K562 (cell line): ENCODE measurements around the gene NRXN2. TPM values are rescaled to one million over a fixed set of nuclear protein-coding genes. Genes with fewer than 3 reads are reported as not detected.

ENCODE experiments used
- ARNT ChIP-seq, 2 experiments: fragments of 450-650 bp; IDR thresholded peaks; 2 replicates each; pipeline ENCODE4 v1.6.1; 2016; ENCODE audit warnings: mild to moderate bottlenecking in 1 of 2
- CBX3 ChIP-seq, 2 experiments: IDR thresholded peaks; 1 replicate in 1 of 2; 2 replicates in 1 of 2; pipeline ENCODE4 v1.6.1; 2012; ENCODE audit warnings: inconsistent platforms in 2 of 2, low read length in 2 of 2, borderline replicate concordance in 1 of 2, control low read depth in 1 of 2
- CEBPB ChIP-seq: fragments of 450-650 bp; IDR thresholded peaks from 2 replicates; pipeline ENCODE4 v1.6.1; 2016; ENCODE audit warnings: missing genetic modification characterization, missing compliant biosample characterization
- ELF1 ChIP-seq: fragments of 200-800 bp; sonication (Bioruptor generic); IDR thresholded peaks from 2 replicates; pipeline ENCODE4 v1.6.1; 2016; ENCODE audit warnings: missing genetic modification characterization, missing compliant biosample characterization
- MECOM ChIP-seq: fragments of 250-450 bp; sonication (Bioruptor Pico); IDR thresholded peaks from 2 replicates; pipeline ENCODE4 v1.8.0; 2022; ENCODE audit warnings: inconsistent platforms
- MED1 ChIP-seq: sonication (generic); formaldehyde crosslinking; IDR thresholded peaks from 2 replicates; pipeline ENCODE4 v1.8.1; 2023; ENCODE audit warnings: missing genetic modification reagents, borderline replicate concordance
- MTA2 ChIP-seq: fragments of 450-650 bp; IDR thresholded peaks from 2 replicates; pipeline ENCODE4 v1.6.1; 2016; ENCODE audit warnings: low read depth
- MXI1 ChIP-seq: IDR thresholded peaks from 2 replicates; pipeline ENCODE4 v1.6.1; 2011; ENCODE audit warnings: low read depth, mild to moderate bottlenecking, improper control_type of control experiment, low read length
- RAD21 ChIP-seq, 2 experiments: fragments of 250-450 bp in 1 of 2; fragments of 450-650 bp in 1 of 2; sonication (Bioruptor Pico) in 1 of 2; formaldehyde crosslinking in 1 of 2; IDR thresholded peaks in 1 of 2; conservative IDR thresholded peaks in 1 of 2; 2 replicates each; pipeline versions ENCODE4 v1.4.0 to v1.8.0; 2020 to 2022; ENCODE audit warnings: mild to moderate bottlenecking in 2 of 2, moderate library complexity in 1 of 2
- RB1 ChIP-seq: fragments of 450-650 bp; IDR thresholded peaks from 2 replicates; pipeline ENCODE4 v1.6.1; 2017; ENCODE audit warnings: low read depth, mild to moderate bottlenecking
- SIN3B ChIP-seq: fragments of 450-650 bp; IDR thresholded peaks from 2 replicates; pipeline ENCODE4 v1.6.1; 2017; ENCODE audit warnings: low read depth, mild to moderate bottlenecking, moderate library complexity
- SIRT6 ChIP-seq: IDR thresholded peaks from one replicate; pipeline ENCODE4 v1.6.1; 2012; ENCODE audit warnings: low read depth, mild to moderate bottlenecking, control low read depth, inconsistent platforms, low read length, moderate library complexity
- SMAD3 ChIP-seq: fragments of 450-650 bp; formaldehyde crosslinking; conservative IDR thresholded peaks from 2 replicates; pipeline ENCODE4 v1.4.0; 2020; ENCODE audit warnings: mild to moderate bottlenecking
- SRF ChIP-seq, 2 experiments: fragments of 250-450, 450-650 bp in 1 of 2; sonication (Bioruptor Pico) in 1 of 2; sonication (generic) in 1 of 2; formaldehyde crosslinking; IDR thresholded peaks; 2 replicates each; pipeline versions ENCODE4 v1.5.0 to v1.5.1; 2020 to 2022; ENCODE audit warnings: mild to moderate bottlenecking in 1 of 2, missing genetic modification reagents in 1 of 2
- SRSF9 ChIP-seq: fragments of 200-400 bp; formaldehyde crosslinking; IDR thresholded peaks from 2 replicates; pipeline ENCODE4 v1.6.1; 2017; ENCODE audit warnings: low read depth, low read length, borderline replicate concordance
- U2AF2 ChIP-seq: fragments of 200-400 bp; formaldehyde crosslinking; optimal IDR thresholded peaks from 2 replicates; pipeline ENCODE3; 2017; ENCODE audit warnings: low read depth, mild to moderate bottlenecking, low read length
- ZEB2 ChIP-seq: fragments of 450-650 bp; IDR thresholded peaks from 2 replicates; pipeline ENCODE4 v1.6.1; 2016
- ZNF239 ChIP-seq: fragments of 250-450 bp; sonication (Bioruptor Pico); IDR thresholded peaks from 2 replicates; pipeline ENCODE4 v1.4.0; 2020; ENCODE audit warnings: mild to moderate bottlenecking
- ZNF24 ChIP-seq: fragments of 450-650 bp; IDR thresholded peaks from 2 replicates; pipeline ENCODE4 v1.6.1; 2016
- ZNF586 ChIP-seq: fragments of 450-650 bp; formaldehyde crosslinking; conservative IDR thresholded peaks from 2 replicates; pipeline ENCODE4 v1.4.0; 2020; ENCODE audit warnings: mild to moderate bottlenecking, moderate library complexity
- polyA plus RNA-seq, 8 experiments: library from polyadenylated mRNA; depleted of rRNA in 4 of 8; stranded (reverse) in 5 of 8; unstranded in 3 of 8; fragments of >200 nt; fragmentation: Nextera tagmentation in 2 of 8; fragmentation: Illumina TruSeq in 1 of 8; extraction: Ambion mirVana in 2 of 8; extraction: Trizol in 1 of 8; gene quantifications; 2 replicates each; pipeline versions ENCODE4 v1.2.1 to v1.2.3, GENCODE V29; 2011 to 2014; ENCODE audit warnings: inconsistent platforms in 1 of 8, missing spikeins in 1 of 8
- total RNA-seq, 7 experiments: library from RNA; depleted of rRNA in 6 of 7; stranded (reverse); fragments of >200 nt in 6 of 7; fragmentation: Illumina TruSeq in 2 of 7; extraction: Trizol in 2 of 7; gene quantifications; 2 replicates each; pipeline versions ENCODE4 v1.2.1 to v1.2.3, GENCODE V29; 2011 to 2021; ENCODE audit warnings: low replicate concordance in 1 of 7
- TF ChIP-seq, protein P1 (sequence below): sonication (generic); formaldehyde crosslinking; IDR thresholded peaks from 2 replicates; pipeline ENCODE4 v1.8.0; 2022; ENCODE audit warnings: mild to moderate bottlenecking, missing genetic modification reagents
- TF ChIP-seq, protein P2 (sequence below), 2 experiments: fragments of 450-650 bp; conservative IDR thresholded peaks; 2 replicates each; pipeline ENCODE4 v1.6.1; 2017; ENCODE audit warnings: mild to moderate bottlenecking in 2 of 2, moderate library complexity in 2 of 2
- TF ChIP-seq, protein P3 (sequence below): fragments of 250-450 bp; sonication (Bioruptor Pico); IDR thresholded peaks from 2 replicates; pipeline ENCODE4 v1.8.0; 2022; ENCODE audit warnings: moderate library complexity, mild to moderate bottlenecking, inconsistent platforms
- TF ChIP-seq, protein P4 (sequence below): sonication (generic); formaldehyde crosslinking; IDR thresholded peaks from 2 replicates; pipeline ENCODE4 v1.8.0; 2022; ENCODE audit warnings: mild to moderate bottlenecking, missing genetic modification reagents, borderline replicate concordance

Gene NRXN2
- total and polyA plus RNA-seq, 9 of the 15 experiments (the other 6 are each of a cell fraction or from before 2014, with no cell fraction given), result 0.07 to 0.47 (median 0.15) TPM; not detected in 4

DNA sequence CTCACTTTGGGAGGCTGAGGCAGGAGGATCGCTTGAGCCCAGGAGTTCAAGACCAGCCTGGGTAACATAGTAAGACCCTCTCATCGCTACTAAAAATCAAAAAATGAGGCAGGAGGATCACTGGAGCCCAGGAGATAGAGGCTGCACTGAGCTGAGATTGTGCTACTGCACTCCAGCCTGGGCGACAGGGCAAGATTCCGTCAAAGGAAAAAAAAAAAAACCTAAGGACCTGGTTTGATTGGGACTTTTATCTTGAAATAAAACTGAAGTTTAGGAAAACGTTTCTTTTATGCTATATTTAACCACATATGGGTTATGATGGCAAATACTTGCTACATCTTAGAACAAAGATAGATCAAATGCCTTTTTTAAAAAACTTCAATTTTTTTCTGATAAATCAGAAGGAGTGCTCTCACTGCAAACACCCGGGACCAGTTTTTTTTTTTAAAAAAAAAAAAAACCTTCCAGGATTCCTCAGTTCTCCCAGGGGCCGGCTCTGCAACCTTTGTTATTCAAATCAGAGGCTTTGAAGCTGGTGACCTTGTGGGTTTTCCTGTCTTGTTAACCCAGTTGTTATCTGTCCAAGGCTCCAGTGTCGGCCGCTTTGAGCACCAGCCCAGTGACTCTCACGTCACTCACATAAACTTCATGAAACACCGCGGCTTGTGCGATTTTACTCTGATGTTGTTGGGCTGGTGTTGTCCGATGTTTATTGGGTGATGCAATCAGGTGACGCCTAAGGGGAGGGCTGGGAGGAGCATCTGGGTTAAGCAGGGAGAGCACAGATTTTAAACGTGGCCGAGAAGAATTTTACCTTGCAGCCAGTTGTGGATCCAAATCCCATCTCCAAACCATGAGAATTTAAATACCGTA, 156.7 kb downstream of the NRXN2 start (continued):
- TF ChIP-seq SMAD3, result no peak
- TF ChIP-seq, protein P1, sequence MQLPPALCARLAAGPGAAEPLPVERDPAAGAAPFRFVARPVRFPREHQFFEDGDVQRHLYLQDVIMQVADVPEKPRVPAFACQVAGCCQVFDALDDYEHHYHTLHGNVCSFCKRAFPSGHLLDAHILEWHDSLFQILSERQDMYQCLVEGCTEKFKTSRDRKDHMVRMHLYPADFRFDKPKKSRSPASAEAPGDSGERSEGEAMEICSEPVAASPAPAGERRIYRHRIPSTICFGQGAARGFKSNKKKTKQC (CRISPR knock-in tag), result no peak
- TF ChIP-seq ARNT (IDR thresholded peaks at IDR 0.05), result no peak
- TF ChIP-seq MTA2, result no peak
- no peak for TF ChIP-seq ZNF586 (CRISPR knock-in tag)
- TF ChIP-seq ZNF24, result no peak
- no peak for TF ChIP-seq SRF (CRISPR knock-in tag; IDR thresholded peaks at IDR 0.05)
- TF ChIP-seq CEBPB (tag), result peak; percentile 95
- TF ChIP-seq SIRT6, result no peak
- TF ChIP-seq MXI1, result no peak
- no peak for TF ChIP-seq MECOM (CRISPR knock-in tag)
- TF ChIP-seq, protein P2, sequence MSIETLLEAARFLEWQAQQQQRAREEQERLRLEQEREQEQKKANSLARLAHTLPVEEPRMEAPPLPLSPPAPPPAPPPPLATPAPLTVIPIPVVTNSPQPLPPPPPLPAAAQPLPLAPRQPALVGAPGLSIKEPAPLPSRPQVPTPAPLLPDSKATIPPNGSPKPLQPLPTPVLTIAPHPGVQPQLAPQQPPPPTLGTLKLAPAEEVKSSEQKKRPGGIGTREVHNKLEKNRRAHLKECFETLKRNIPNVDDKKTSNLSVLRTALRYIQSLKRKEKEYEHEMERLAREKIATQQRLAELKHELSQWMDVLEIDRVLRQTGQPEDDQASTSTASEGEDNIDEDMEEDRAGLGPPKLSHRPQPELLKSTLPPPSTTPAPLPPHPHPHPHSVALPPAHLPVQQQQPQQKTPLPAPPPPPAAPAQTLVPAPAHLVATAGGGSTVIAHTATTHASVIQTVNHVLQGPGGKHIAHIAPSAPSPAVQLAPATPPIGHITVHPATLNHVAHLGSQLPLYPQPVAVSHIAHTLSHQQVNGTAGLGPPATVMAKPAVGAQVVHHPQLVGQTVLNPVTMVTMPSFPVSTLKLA (conservative IDR thresholded peaks at IDR 0.05), result no peak
- TF ChIP-seq, protein P3, sequence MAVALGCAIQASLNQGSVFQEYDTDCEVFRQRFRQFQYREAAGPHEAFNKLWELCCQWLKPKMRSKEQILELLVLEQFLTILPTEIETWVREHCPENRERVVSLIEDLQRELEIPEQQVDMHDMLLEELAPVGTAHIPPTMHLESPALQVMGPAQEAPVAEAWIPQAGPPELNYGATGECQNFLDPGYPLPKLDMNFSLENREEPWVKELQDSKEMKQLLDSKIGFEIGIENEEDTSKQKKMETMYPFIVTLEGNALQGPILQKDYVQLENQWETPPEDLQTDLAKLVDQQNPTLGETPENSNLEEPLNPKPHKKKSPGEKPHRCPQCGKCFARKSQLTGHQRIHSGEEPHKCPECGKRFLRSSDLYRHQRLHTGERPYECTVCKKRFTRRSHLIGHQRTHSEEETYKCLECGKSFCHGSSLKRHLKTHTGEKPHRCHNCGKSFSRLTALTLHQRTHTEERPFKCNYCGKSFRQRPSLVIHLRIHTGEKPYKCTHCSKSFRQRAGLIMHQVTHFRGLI (CRISPR knock-in tag), result no peak
- no peak for TF ChIP-seq RB1
- TF ChIP-seq RAD21 (CRISPR knock-in tag; conservative IDR thresholded peaks at IDR 0.05 in 1 of 2, IDR thresholded peaks at IDR 0.05 in 1 of 2), result 0 out of 4 replicates have a peak, but pooled peaks of 1 of the 2 experiments have one; percentile 7
- TF ChIP-seq ZEB2, result 0 out of 2 replicates have a peak, but pooled peaks have one; percentile 47
- no peak for TF ChIP-seq CBX3 (IDR thresholded peaks at IDR 0.05; ENCODE audit: borderline replicate concordance in 1 of 2, low read length in 2 of 2)
- TF ChIP-seq U2AF2, result no peak
- TF ChIP-seq SIN3B, result no peak
- no peak for TF ChIP-seq ELF1 (tag)
- TF ChIP-seq MED1 (CRISPR knock-in tag), result no peak
- TF ChIP-seq, protein P4, sequence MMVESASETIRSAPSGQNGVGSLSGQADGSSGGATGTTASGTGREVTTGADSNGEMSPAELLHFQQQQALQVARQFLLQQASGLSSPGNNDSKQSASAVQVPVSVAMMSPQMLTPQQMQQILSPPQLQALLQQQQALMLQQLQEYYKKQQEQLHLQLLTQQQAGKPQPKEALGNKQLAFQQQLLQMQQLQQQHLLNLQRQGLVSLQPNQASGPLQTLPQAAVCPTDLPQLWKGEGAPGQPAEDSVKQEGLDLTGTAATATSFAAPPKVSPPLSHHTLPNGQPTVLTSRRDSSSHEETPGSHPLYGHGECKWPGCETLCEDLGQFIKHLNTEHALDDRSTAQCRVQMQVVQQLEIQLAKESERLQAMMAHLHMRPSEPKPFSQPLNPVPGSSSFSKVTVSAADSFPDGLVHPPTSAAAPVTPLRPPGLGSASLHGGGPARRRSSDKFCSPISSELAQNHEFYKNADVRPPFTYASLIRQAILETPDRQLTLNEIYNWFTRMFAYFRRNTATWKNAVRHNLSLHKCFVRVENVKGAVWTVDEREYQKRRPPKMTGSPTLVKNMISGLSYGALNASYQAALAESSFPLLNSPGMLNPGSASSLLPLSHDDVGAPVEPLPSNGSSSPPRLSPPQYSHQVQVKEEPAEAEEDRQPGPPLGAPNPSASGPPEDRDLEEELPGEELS (CRISPR knock-in tag), result no peak
- no peak for TF ChIP-seq ZNF239 (CRISPR knock-in tag)
- no peak for TF ChIP-seq SRSF9
